ENCODE results near the gene LPIN3.

LPIN3 gene

GRCh38 chr20:41340327-41341055, at the start of gene LPIN3:
LPIN3 (plus strand) TSS chr20:41340821; CDS start chr20:41345804, 4,983 bp downstream.
- H3K9me3 ChIP-seq, result no peaks in the 10 kb centered on the region
- no peak within 1 kb of the TSS for H3K27ac ChIP-seq
- peaks cover 0 to 12% of the 10 kb centered on the region in 2 experiments for H3K4me1 ChIP-seq (ENCODE audit: control insufficient read depth in 1 of 2, insufficient read depth in 1 of 2, low read depth in 1 of 2, low read length in 1 of 2)

GRCh38 chr20:41293269-41294037, 47.2 kb upstream of the LPIN3 start:
- peaks cover 54% of the 10 kb centered on the region for H3K27me3 ChIP-seq
- H3K9me3 ChIP-seq, result no peaks in the 10 kb centered on the region
- no peaks in the 10 kb centered on the region for H3K36me3 ChIP-seq
- H3K4me1 ChIP-seq (ENCODE audit: control insufficient read depth in 1 of 2, insufficient read depth in 1 of 2, low read depth in 1 of 2, low read length in 1 of 2), result peaks cover 3 to 11% of the 10 kb centered on the region in 2 experiments
- H3K27ac ChIP-seq, result no peak overlapping the region
- no peak for TF ChIP-seq CTCF (IDR thresholded peaks at IDR 0.05)
- H3K4me3 ChIP-seq (ENCODE audit: low read depth in 1 of 2, low read length in 1 of 2), result no peak overlapping the region

More at GRCh38 chr20:41340327-41341055, at the start of gene LPIN3:
- Histone ChIP-seq H3K36me3 (no peaks in the 10 kb centered on the region), H3K4me3 (ENCODE audit: low read depth in 1 of 2, low read length in 1 of 2) (no peak within 1 kb of the TSS), H3K27me3 (peaks cover 62% of the 10 kb centered on the region)
- peak; percentile 13 for TF ChIP-seq CTCF (IDR thresholded peaks at IDR 0.05)

GRCh38 chr20:41299899-41300298, 40.7 kb upstream of the LPIN3 start:
- H3K4me1 ChIP-seq (ENCODE audit: control insufficient read depth in 1 of 2, insufficient read depth in 1 of 2, low read depth in 1 of 2, low read length in 1 of 2), result no peaks in the 10 kb centered on the region

GRCh38 chr20:41300383-41300782, 40.2 kb upstream of the LPIN3 start:
- no peak overlapping the region for H3K27ac ChIP-seq
- H3K9me3 ChIP-seq, result no peaks in the 10 kb centered on the region
- no peak for TF ChIP-seq CTCF (IDR thresholded peaks at IDR 0.05)
- H3K36me3 ChIP-seq, result no peaks in the 10 kb centered on the region
- H3K4me3 ChIP-seq (ENCODE audit: low read depth in 1 of 2, low read length in 1 of 2), result no peak overlapping the region
- H3K4me1 ChIP-seq (ENCODE audit: control insufficient read depth in 1 of 2, insufficient read depth in 1 of 2, low read depth in 1 of 2, low read length in 1 of 2), result no peaks in the 10 kb centered on the region
- H3K27me3 ChIP-seq, result peaks cover 10% of the 10 kb centered on the region

More at GRCh38 chr20:41299899-41300298, 40.7 kb upstream of the LPIN3 start:
- no peak overlapping the region for H3K4me3 ChIP-seq (ENCODE audit: low read depth in 1 of 2, low read length in 1 of 2)
- H3K9me3 ChIP-seq, result no peaks in the 10 kb centered on the region
- no peak for TF ChIP-seq CTCF (IDR thresholded peaks at IDR 0.05)
- H3K27ac ChIP-seq, result no peak overlapping the region
- H3K36me3 ChIP-seq, result no peaks in the 10 kb centered on the region
- H3K27me3 ChIP-seq, result peaks cover 10% of the 10 kb centered on the region

GRCh38 chr20:41300886-41301285, 39.7 kb upstream of the LPIN3 start:
- Histone ChIP-seq H3K27me3 (peaks cover 10% of the 10 kb centered on the region), H3K4me1 (ENCODE audit: control insufficient read depth in 1 of 2, insufficient read depth in 1 of 2, low read depth in 1 of 2, low read length in 1 of 2) (no peaks in the 10 kb centered on the region), H3K9me3 (no peaks in the 10 kb centered on the region), H3K4me3 (ENCODE audit: low read depth in 1 of 2, low read length in 1 of 2) (no peak overlapping the region), H3K27ac (no peak overlapping the region), H3K36me3 (no peaks in the 10 kb centered on the region)
- TF ChIP-seq CTCF (IDR thresholded peaks at IDR 0.05), result no peak
